ENCODE results near the gene ILRUN. TPM values are rescaled to one million over a fixed set of nuclear protein-coding genes. Genes with fewer than 3 reads are reported as not detected.
"Not testable (repeated sequence)": the region's sequence is repeated elsewhere in the genome, so short reads cannot be mapped to it uniquely, and the experiment has no call there.

ILRUN gene
- total RNA-seq, 4 donors from 2014 or later, result 60.2 to 65.4 (median 62.9) TPM

DNA sequence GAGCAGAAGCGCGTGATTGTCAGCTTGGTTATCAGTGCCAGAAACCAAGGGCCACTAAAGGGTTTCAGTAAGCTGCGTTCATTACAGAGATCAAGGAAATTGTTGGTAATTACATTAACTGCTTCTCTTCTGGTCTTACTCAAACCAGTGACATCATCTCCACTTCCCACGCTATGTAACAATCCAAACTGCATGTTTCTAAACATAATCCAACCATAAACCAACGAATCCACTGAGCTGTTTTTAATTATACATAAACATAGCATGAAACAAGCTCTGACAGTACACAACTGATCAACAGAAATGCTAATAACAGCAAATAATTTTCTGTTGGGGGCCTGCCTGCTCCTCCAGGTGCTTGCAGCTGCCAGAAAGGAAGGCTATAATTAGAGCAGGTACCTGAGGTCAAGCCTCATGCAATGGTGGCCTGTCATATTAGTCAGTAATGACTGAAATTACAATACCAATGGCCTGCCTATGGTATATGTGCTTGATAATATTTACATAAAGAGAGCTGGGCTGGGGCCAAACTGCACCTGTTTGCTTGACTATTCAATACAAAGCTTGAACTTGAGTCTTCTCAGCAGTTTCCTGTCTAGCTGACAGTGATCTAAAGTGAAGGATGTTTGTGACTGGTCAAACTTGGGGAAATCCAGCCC, 40.1 kb downstream of the ILRUN start:
- WGBS, 2 donors, result 28 to 34% methylated on average over 5 of the region's 5 CpGs
- intact Hi-C loops (cut with DNase I; ENCODE audit: low total_unique reads), result no loop called here
- DNase-seq (ENCODE audit: low spot score in 2 of 2), result no peak
- H3K4me3 ChIP-seq (ENCODE audit: low read depth, poor library complexity, severe bottlenecking), result no peak overlapping the region
- TF ChIP-seq POLR2A (IDR thresholded peaks at IDR 0.05), result no peak
- TF ChIP-seq, protein P1, sequence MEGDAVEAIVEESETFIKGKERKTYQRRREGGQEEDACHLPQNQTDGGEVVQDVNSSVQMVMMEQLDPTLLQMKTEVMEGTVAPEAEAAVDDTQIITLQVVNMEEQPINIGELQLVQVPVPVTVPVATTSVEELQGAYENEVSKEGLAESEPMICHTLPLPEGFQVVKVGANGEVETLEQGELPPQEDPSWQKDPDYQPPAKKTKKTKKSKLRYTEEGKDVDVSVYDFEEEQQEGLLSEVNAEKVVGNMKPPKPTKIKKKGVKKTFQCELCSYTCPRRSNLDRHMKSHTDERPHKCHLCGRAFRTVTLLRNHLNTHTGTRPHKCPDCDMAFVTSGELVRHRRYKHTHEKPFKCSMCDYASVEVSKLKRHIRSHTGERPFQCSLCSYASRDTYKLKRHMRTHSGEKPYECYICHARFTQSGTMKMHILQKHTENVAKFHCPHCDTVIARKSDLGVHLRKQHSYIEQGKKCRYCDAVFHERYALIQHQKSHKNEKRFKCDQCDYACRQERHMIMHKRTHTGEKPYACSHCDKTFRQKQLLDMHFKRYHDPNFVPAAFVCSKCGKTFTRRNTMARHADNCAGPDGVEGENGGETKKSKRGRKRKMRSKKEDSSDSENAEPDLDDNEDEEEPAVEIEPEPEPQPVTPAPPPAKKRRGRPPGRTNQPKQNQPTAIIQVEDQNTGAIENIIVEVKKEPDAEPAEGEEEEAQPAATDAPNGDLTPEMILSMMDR (IDR thresholded peaks at IDR 0.05), result no peak

DNA sequence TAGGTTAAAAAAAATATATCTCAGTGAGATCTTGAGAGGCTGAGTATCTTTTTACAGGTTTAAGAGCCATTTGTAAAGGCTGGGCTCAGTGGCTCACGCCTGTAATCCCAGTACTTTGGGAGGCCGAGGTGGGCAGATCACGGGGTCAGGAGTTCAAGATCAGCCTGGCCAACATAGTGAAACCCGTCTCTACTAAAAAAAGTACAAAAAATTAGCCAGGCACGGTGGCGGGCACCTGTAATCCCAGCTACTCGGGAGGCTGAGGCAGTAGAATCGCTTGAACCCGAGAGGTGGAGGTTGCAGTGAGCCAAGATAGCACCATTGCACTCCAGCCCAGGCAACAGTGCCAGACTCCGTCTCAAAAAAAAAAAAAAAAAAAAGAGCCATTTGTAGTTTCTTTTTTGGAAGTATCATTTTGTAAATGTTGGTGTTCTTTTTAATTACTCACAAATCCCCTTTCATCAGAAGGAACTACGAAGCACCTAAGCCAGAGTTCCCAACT, 40.6 kb downstream of the ILRUN start:
- H3K4me3 ChIP-seq (ENCODE audit: low read depth, poor library complexity, severe bottlenecking); intact Hi-C loops (cut with DNase I; ENCODE audit: low total_unique reads); DNase-seq (ENCODE audit: low spot score in 2 of 2): not testable (repeated sequence)
- WGBS, 2 donors, result 68 to 75% methylated on average over 11 of the region's 11 CpGs

DNA sequence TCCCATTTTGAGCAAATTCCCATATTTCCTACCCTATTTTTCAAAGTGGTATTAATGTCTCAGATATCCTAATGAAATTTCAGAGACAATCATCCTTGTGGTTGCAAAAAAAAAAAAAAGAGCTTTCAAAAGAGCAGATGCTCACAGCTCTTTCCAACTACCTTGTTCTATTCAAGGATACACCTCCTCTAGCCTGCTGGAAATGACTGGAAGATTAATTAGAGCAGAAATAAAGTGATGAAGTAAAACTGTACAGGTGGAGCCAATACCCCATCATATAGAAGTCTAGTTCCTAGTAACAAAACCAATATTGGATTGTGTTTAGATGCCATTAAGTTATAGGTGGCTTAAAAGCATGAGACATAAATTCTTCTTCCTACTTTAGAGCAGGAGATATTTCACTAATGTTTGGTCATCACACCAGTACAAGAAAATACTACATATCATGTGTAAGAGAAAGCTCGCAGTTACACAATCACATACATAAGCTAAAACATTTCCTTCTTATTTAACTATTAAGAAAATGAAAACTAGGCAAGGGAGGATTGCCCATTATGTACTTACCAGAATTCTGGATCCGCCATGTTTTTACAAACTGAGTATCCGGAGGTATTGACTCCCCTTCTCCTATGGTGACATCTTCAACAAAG, 42.4 kb downstream of the ILRUN start:
- DNase-seq (ENCODE audit: low spot score in 2 of 2), result no peak
- WGBS, 2 donors, result 96 to 100% methylated on average over 3 of the region's 3 CpGs
- no peak overlapping the region for H3K4me3 ChIP-seq (ENCODE audit: low read depth, poor library complexity, severe bottlenecking)
- intact Hi-C loops (cut with DNase I; ENCODE audit: low total_unique reads), result no loop called here
- no peak for TF ChIP-seq POLR2A (IDR thresholded peaks at IDR 0.05)
- TF ChIP-seq, protein P1 (IDR thresholded peaks at IDR 0.05), result no peak

DNA sequence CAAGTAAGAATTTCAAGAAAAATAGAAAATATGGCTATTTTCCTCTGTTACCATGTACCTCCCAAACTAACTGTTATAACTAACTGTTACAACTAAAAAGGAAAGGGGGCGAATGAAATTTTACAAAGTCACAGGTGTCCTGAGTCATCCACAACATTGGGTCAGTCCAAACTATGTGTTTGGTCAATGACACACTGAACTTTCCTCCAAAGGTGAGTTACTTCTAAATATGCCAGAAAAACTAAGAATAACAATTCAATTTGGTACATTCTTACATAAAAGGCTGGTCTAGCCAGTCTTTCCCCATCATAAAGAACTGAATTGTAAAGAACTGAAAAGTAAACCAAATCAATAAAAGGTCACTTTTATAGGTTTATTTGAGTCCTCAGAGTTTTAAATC, 44.3 kb downstream of the ILRUN start:
- TF ChIP-seq POLR2A (IDR thresholded peaks at IDR 0.05), result no peak
- TF ChIP-seq, protein P1 (IDR thresholded peaks at IDR 0.05), result no peak
- intact Hi-C loops (cut with DNase I; ENCODE audit: low total_unique reads), result no loop called here
- no peak overlapping the region for H3K4me3 ChIP-seq (ENCODE audit: low read depth, poor library complexity, severe bottlenecking)
- DNase-seq (ENCODE audit: low spot score in 2 of 2), result no peak
- 97 to 98% methylated on average over 1 of the region's 1 CpG for WGBS, 2 donors

DNA sequence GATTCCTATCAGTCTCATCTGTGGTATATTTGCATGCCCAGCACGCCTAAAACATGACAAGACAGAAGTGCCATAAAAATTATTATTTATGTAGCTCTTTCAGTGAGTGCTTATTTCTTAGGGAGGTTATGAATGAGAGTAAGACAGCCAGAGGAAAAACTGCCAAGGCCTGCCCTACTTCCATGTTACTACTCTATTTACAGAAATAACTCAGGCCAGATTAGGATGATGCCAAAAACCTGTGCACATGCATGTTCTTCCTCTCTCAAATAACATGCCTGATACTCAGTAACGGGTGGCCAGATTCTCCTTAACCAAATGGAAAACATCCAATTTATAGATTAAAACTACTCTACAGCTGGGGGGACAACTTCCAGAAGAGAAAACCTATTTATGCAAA, 45.7 kb downstream of the ILRUN start:
- no peak for DNase-seq (ENCODE audit: low spot score in 2 of 2)
- no peak overlapping the region for H3K4me3 ChIP-seq (ENCODE audit: low read depth, poor library complexity, severe bottlenecking)
- intact Hi-C loops (cut with DNase I; ENCODE audit: low total_unique reads), result no loop called here
- 43 to 81% methylated on average over 2 of the region's 2 CpGs for WGBS, 2 donors
- TF ChIP-seq POLR2A (IDR thresholded peaks at IDR 0.05), result no peak
- TF ChIP-seq, protein P1 (IDR thresholded peaks at IDR 0.05), result no peak

DNA sequence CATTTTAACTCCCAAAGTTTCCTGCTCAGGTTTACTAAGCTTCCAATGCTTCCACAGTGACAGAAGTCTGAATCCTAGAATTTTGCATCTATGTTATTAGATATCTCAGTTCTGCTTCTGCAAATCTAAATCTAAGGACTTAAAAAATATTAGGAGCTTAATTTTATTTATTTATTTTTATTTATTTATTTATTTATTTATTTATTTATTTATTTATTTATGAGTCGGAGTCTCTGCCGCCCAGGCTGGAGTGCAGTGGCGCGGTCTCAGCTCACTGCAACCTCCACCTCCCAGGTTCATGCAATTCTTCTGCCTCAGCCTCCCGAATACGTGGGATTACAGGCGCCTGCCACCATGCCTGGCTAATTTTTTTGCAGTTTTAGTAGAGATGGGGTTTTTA, 46.3 kb downstream of the ILRUN start:
- H3K4me3 ChIP-seq (ENCODE audit: low read depth, poor library complexity, severe bottlenecking); DNase-seq (ENCODE audit: low spot score in 2 of 2); intact Hi-C loops (cut with DNase I; ENCODE audit: low total_unique reads): not testable (repeated sequence)
- 92 to 93% methylated on average over 7 of the region's 7 CpGs for WGBS, 2 donors

DNA sequence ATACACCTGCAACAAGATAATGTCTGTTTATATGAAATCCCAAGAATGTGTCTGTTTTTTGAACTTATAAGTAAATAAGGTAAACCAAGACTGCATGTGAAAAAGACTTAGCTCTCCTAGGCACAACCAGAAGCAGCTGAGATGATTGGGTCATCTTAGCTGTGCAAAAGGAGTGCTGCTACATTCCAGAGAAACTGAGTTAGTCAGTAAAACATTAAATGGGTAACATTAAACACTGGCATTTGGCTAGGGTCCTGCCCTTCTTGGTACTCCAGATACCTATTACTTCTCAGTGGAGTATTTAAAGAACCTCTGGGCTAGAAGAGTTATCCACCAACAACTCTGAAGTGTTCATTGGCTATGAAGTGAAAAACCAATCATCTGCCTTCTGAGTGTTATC, 47.8 kb downstream of the ILRUN start:
- no peak for DNase-seq (ENCODE audit: low spot score in 2 of 2)
- no peak overlapping the region for H3K4me3 ChIP-seq (ENCODE audit: low read depth, poor library complexity, severe bottlenecking)
- TF ChIP-seq, protein P1 (IDR thresholded peaks at IDR 0.05), result no peak
- no peak for TF ChIP-seq POLR2A (IDR thresholded peaks at IDR 0.05)
- intact Hi-C loops (cut with DNase I; ENCODE audit: low total_unique reads), result no loop called here

Data from lower leg skin (tissue), 4 donors.